Testis (tissue), 3 donors: Measurements from ENCODE around the gene CXCR1. TPM values are rescaled to one million over a fixed set of nuclear protein-coding genes. Genes with fewer than 3 reads are reported as not detected.
"Not testable (repeated sequence)": the region's sequence is repeated elsewhere in the genome, so short reads cannot be mapped to it uniquely, and the experiment has no call there.

ENCODE experiments used
- DNase-seq: peaks from one replicate; pipeline ENCODE4 v3.0.0-alpha.2; 2019
- H3K27ac ChIP-seq, 2 donors: fragments of 200-600 bp; sonication (generic); one replicate each; pipeline ENCODE4 v1.5.1; 2019
- H3K27me3 ChIP-seq: fragments of 200-600 bp; sonication (generic); one replicate; pipeline ENCODE4 v1.5.1; 2019
- H3K36me3 ChIP-seq: fragments of 200-600 bp; sonication (generic); one replicate; pipeline ENCODE4 v1.5.1; 2017; ENCODE audit warnings: low read depth; ENCODE audit errors: missing control alignments
- H3K4me1 ChIP-seq: fragments of 200-600 bp; sonication (generic); one replicate; pipeline ENCODE4 v1.5.1; 2019
- H3K4me3 ChIP-seq, 2 donors: fragments of 200-600 bp; sonication (generic); one replicate each; pipeline ENCODE4 v1.5.1; 2017 to 2019
- H3K9me3 ChIP-seq: fragments of 200-600 bp; sonication (generic); one replicate; pipeline ENCODE4 v1.5.1; 2017
- POLR2A ChIP-seq: fragments of 450-650 bp; IDR thresholded peaks from one replicate; pipeline ENCODE4 v1.6.1; 2017; ENCODE audit warnings: antibody characterized with exemption, mild to moderate bottlenecking, moderate library complexity
- WGBS, 2 donors: methylation state at CpG; one replicate each; pipeline ENCODE4 v1.1.5; 2018; 5-methylcytosine and 5-hydroxymethylcytosine counted together
- intact Hi-C: fragments of 100-400 bp; cut with DNase I; formaldehyde crosslinking; loops from one replicate; pipeline ENCODE4 v1.15.1; 2023; ENCODE audit warnings: low total_unique reads
- polyA plus RNA-seq: library from polyadenylated mRNA; stranded (reverse); fragments of 350-450 nt; fragmentation: Illumina TruSeq; extraction: RNeasy Lipid Tissue Mini Kit (QIAGEN cat#74804); gene quantifications from one replicate; pipeline ENCODE4 v1.2.3, GENCODE V29; 2014; ENCODE audit warnings: low read depth, low replicate concordance; ENCODE audit not compliant: insufficient read depth
- total RNA-seq, 2 donors: library from RNA; depleted of rRNA; stranded (reverse); fragments of >200 nt; gene quantifications; one replicate each; pipeline ENCODE4 v1.2.3, GENCODE V29; 2016
- TF ChIP-seq, protein P1 (sequence below), 3 experiments: fragments of 450-650 bp in 2 of 3; fragments of 200-600 bp in 1 of 3; sonication (generic) in 1 of 3; IDR thresholded peaks; one replicate each; pipeline ENCODE4 v1.5.1; 2016 to 2019; ENCODE audit warnings: antibody characterized with exemption in 3 of 3, mild to moderate bottlenecking in 2 of 3, moderate library complexity in 1 of 3

Gene CXCR1
- total and polyA plus RNA-seq, 3 donors from 2014 or later, result 0.16 to 0.61 TPM; not detected in 1

DNA sequence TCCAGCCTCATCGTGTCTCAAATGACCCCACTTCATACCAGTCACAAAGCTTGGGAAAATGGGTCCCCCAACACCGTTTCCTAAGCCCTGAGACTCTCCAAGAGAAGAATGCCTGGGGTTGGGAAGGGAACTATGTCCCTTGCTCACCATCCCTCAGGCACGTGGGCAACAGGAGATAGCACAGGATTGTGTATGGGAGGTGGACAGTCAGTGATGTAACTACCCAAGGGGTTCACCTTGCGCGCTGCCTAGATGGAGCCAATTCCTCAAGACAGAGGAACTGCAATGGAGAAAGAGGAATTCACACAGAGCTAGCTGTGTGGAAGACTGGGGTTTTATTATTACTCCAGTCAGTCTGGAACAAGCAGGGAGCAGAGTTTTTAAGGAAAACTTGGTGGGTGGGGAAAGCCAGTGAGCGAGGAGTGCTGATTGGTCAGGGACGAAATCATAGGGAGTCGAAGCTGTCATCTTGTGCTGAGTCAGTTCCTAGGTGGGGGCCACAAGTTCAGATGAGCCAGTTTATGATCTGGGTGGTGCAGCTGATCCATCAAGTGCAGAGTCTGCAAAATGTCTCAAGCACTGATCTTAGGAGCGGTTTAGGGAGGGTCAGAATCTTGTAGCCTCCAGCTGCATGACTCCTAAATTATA, 13.8 kb upstream of the CXCR1 start:
- H3K27me3 ChIP-seq, result no peaks in the 10 kb centered on the region
- H3K27ac ChIP-seq, result no peak overlapping the region
- WGBS, 2 donors, result 68 to 72% methylated on average over 9 of the region's 9 CpGs
- H3K4me1 ChIP-seq, result no peaks in the 10 kb centered on the region
- TF ChIP-seq, protein P1, sequence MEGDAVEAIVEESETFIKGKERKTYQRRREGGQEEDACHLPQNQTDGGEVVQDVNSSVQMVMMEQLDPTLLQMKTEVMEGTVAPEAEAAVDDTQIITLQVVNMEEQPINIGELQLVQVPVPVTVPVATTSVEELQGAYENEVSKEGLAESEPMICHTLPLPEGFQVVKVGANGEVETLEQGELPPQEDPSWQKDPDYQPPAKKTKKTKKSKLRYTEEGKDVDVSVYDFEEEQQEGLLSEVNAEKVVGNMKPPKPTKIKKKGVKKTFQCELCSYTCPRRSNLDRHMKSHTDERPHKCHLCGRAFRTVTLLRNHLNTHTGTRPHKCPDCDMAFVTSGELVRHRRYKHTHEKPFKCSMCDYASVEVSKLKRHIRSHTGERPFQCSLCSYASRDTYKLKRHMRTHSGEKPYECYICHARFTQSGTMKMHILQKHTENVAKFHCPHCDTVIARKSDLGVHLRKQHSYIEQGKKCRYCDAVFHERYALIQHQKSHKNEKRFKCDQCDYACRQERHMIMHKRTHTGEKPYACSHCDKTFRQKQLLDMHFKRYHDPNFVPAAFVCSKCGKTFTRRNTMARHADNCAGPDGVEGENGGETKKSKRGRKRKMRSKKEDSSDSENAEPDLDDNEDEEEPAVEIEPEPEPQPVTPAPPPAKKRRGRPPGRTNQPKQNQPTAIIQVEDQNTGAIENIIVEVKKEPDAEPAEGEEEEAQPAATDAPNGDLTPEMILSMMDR (IDR thresholded peaks at IDR 0.05), result no peak
- TF ChIP-seq POLR2A, result no peak
- H3K9me3 ChIP-seq, result no peaks in the 10 kb centered on the region
- H3K36me3 ChIP-seq, result no peaks in the 10 kb centered on the region
- no peak overlapping the region for H3K4me3 ChIP-seq
- DNase-seq, result no peak
- intact Hi-C loops, result no loop called here

DNA sequence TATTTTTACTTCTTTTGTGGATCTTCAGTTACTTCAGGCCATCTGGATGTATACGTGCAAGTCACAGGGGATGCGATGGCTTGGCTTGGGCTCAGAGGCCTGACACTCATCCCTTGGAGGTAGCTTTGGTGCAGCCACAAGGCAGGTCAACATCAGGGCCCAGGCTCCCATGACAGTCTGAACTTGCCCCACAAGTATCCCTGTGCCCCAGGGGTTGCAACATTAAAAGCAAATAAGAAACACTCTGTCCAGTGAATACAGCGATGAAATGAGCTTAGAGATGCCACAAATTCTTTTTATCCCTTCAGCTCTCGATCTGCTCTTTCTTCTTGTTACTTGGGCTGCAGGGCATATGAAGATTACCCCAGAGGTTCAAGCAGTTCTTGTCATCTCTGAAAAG, 13.0 kb upstream of the CXCR1 start:
- Histone ChIP-seq H3K9me3 (no peaks in the 10 kb centered on the region), H3K36me3 (no peaks in the 10 kb centered on the region), H3K4me1 (no peaks in the 10 kb centered on the region), H3K27ac (no peak overlapping the region), H3K4me3 (no peak overlapping the region), H3K27me3 (no peaks in the 10 kb centered on the region)
- DNase-seq, result no peak
- intact Hi-C loops, result no loop called here
- WGBS, 2 donors, result 84 to 90% methylated on average over 4 of the region's 4 CpGs
- TF ChIP-seq, protein P1 (IDR thresholded peaks at IDR 0.05), result no peak
- no peak for TF ChIP-seq POLR2A

DNA sequence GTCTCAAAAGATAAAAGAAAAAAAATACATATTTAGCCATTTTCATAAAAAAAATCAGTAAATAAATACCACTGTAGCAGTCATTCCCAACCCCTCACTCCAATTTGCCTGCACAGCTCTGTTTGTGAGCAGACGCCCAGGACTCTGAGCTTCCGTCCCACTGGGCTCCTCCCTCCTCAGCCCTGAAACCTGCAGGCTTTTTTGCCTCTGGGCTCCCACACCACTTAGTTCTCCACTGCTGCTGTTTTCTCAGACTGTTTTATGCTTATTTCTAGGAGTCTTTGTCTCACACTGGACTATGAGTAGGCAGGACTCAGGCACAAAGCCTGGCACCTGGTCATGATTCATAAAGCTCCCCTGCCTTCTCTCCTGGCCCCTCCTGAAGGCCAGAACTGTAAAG, 6.1 kb upstream of the CXCR1 start:
- no peak for DNase-seq
- intact Hi-C loops, result no loop called here
- Histone ChIP-seq H3K27me3 (no peaks in the 10 kb centered on the region), H3K27ac (no peak overlapping the region), H3K4me1 (no peaks in the 10 kb centered on the region), H3K36me3 (no peaks in the 10 kb centered on the region), H3K9me3 (no peaks in the 10 kb centered on the region), H3K4me3 (no peak overlapping the region)
- TF ChIP-seq, protein P1 (IDR thresholded peaks at IDR 0.05), result no peak
- TF ChIP-seq POLR2A, result no peak
- 86 to 87% methylated on average over 2 of the region's 2 CpGs for whole genome bisulfite sequencing, 2 donors

GRCh38 chr2:218171744-218172143, 5.0 kb upstream of the CXCR1 start:
- H3K9me3 ChIP-seq, H3K4me1 ChIP-seq, H3K27ac ChIP-seq, H3K36me3 ChIP-seq, intact Hi-C loops, DNase-seq, H3K4me3 ChIP-seq, H3K27me3 ChIP-seq: not testable (repeated sequence)
- WGBS, 2 donors, result 83 to 95% methylated on average over 3 of the region's 3 CpGs

DNA sequence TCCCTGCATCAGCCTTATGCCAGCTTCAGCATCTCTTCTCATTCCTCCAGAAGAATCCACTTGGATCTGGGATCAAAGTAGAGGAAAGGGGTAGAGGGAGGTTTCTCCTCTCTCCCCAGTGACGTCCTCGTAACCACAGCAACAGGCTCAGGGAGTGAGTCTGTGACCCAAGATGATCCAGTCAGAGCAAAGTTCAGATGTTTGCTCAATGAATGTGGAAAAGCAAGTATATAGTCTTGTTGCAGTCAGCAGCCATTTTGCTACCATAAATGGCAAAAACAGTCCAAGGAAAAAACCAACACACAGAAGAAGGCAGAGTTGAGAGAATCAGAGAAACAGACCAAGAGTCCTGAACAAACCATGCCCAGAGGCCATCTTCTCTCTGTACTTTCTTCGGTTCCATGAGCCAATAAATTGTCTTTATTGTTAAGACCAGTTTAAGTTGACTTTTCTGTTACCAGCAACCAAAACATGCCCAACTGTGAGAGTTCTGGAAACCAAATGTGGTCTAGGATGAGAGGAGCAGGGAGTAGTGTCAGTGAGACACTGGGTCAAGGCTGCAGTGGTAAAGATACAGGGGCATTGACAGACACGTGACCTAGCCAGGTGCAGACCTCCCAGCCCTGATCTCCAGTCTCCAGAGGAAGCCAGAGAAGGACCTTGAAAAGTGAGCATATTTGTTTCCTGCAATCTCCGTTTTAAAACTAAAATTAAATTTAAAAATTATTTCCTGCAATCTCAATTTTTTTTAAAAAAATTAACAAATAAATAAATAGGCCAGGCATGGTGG, 3.2 kb upstream of the CXCR1 start:
- no peaks in the 10 kb centered on the region for H3K27me3 ChIP-seq
- TF ChIP-seq, protein P1 (IDR thresholded peaks at IDR 0.05), result no peak
- TF ChIP-seq POLR2A, result no peak
- intact Hi-C loops, result no loop called here
- H3K9me3 ChIP-seq, result no peaks in the 10 kb centered on the region
- H3K36me3 ChIP-seq, result no peaks in the 10 kb centered on the region
- no peaks in the 10 kb centered on the region for H3K4me1 ChIP-seq
- H3K27ac ChIP-seq, result no peak overlapping the region
- H3K4me3 ChIP-seq, result no peak overlapping the region
- DNase-seq, result no peak
- WGBS, 2 donors, result 51 to 54% methylated on average over 5 of the region's 5 CpGs
